HepG2 (cell line): ENCODE data around the gene UBR4. TPM values are rescaled to one million over a fixed set of nuclear protein-coding genes. Genes with fewer than 3 reads are reported as not detected.

ENCODE experiments used
- ATAC-seq: fragments of 200-7000 bp; cut with Tn5 transposase; 3 replicates; pipeline ENCODE4 v1.9.1; 2020; ENCODE audit warnings: mild to moderate bottlenecking, moderate library complexity
- BruUV-seq: library from RNA; stranded (reverse); fragments of 400-500 nt; replicated peaks from 2 replicates; lab custom pipeline; 2021; lab: Mats Ljungman, UMichigan
- CTCF ChIA-PET: fragments of 300-600 bp; formaldehyde crosslinking; extraction: SDS; loops from one replicate; lab custom pipeline; 2021; ENCODE audit warnings: low total read pairs, inconsistent platforms, low intra/inter-chr PET ratio; lab: Yijun Ruan, JAX
- POLR2A ChIA-PET: fragments of 350-600 bp; sonication (Branson Sonifier 250); formaldehyde crosslinking; loops from one replicate; lab custom pipeline; 2020; ENCODE audit warnings: antibody characterized with exemption, inconsistent platforms; lab: Yijun Ruan, JAX
- DNase-seq: peaks from one replicate; pipeline ENCODE4 v3.0.0-alpha.2; 2015; ENCODE audit warnings: low spot score
- FAIRE-seq: peaks from 3 replicates; lab custom pipeline; 2011; peaks lifted over from hg19 to GRCh38; lab: Jason Lieb, UNC
- H2AFZ ChIP-seq: one replicate; pipeline ENCODE4 v1.6.1; 2011; ENCODE audit warnings: low read length, inconsistent platforms
- H3K27ac ChIP-seq: fragments of 300-600 bp; 3 replicates; pipeline ENCODE4 v1.8.0; 2011; ENCODE audit warnings: mixed run types, mild to moderate bottlenecking, mixed read lengths, low read length, inconsistent platforms; ENCODE audit not compliant: insufficient read depth; ENCODE audit errors: extremely low read length
- H3K27me3 ChIP-seq, 2 experiments: fragments of 200-600 bp in 1 of 2; 2 replicates in 1 of 2; 3 replicates in 1 of 2; pipeline versions ENCODE4 v1.6.0 to v1.8.0; 2011; ENCODE audit warnings: low read length in 2 of 2, mild to moderate bottlenecking in 2 of 2, moderate library complexity in 2 of 2, inconsistent platforms in 1 of 2; ENCODE audit not compliant: insufficient read depth in 2 of 2, control insufficient read depth in 1 of 2
- H3K36me3 ChIP-seq, 2 experiments: fragments of 200-600 bp in 1 of 2; replicated peaks in 1 of 2; 2 replicates in 1 of 2; 3 replicates in 1 of 2; pipeline versions ENCODE4 v1.5.1 to v1.8.0; 2011; ENCODE audit warnings: low read length in 2 of 2, inconsistent platforms in 1 of 2; ENCODE audit not compliant: insufficient read depth in 2 of 2, control insufficient read depth in 1 of 2
- H3K4me1 ChIP-seq: 2 replicates; pipeline ENCODE4 v1.5.1; 2012; ENCODE audit warnings: low read length, inconsistent platforms; ENCODE audit not compliant: insufficient read depth
- H3K4me2 ChIP-seq: 2 replicates; pipeline ENCODE4 v1.6.0; 2011; ENCODE audit warnings: low read depth, low read length, inconsistent platforms
- H3K4me3 ChIP-seq, 3 experiments: fragments of 200-600 bp in 1 of 3; sonication (generic), shearing (Covaris generic) in 1 of 3; replicated peaks in 1 of 3; 2 replicates each; pipeline ENCODE4 v1.5.1; 2011 to 2016; ENCODE audit warnings: low read length in 3 of 3, inconsistent platforms in 2 of 3, low read depth in 2 of 3, mild to moderate bottlenecking in 2 of 3, control low read depth in 1 of 3, mixed read lengths in 1 of 3; ENCODE audit not compliant: insufficient read depth in 1 of 3
- H3K79me2 ChIP-seq: one replicate; pipeline ENCODE4 v1.6.1; 2011; ENCODE audit warnings: low read length, inconsistent platforms; ENCODE audit not compliant: insufficient read depth
- H3K9ac ChIP-seq: 2 replicates; pipeline ENCODE4 v1.6.0; 2011; ENCODE audit warnings: mild to moderate bottlenecking, low read depth, low read length, inconsistent platforms; ENCODE audit not compliant: insufficient read depth
- H3K9me3 ChIP-seq: 2 replicates; pipeline ENCODE4 v1.5.1; 2012; ENCODE audit warnings: mild to moderate bottlenecking, low read length
- H4K20me1 ChIP-seq: 2 replicates; pipeline ENCODE4 v1.6.0; 2011; ENCODE audit warnings: inconsistent platforms, mild to moderate bottlenecking, low read length, moderate library complexity; ENCODE audit not compliant: insufficient read depth
- RBAK ChIP-seq: sonication (generic); formaldehyde crosslinking; IDR thresholded peaks from 2 replicates; pipeline ENCODE4 v1.5.1; 2020; ENCODE audit warnings: mild to moderate bottlenecking, missing genetic modification reagents
- ZNF225 ChIP-seq: sonication (generic); formaldehyde crosslinking; IDR thresholded peaks from 2 replicates; pipeline ENCODE4 v1.4.0; 2020; ENCODE audit warnings: mild to moderate bottlenecking, missing genetic modification reagents
- ZNF263 ChIP-seq: sonication (generic); formaldehyde crosslinking; IDR thresholded peaks from 2 replicates; pipeline ENCODE4 v1.4.0; 2020; ENCODE audit warnings: missing genetic modification reagents
- ZNF362 ChIP-seq: sonication (generic); formaldehyde crosslinking; IDR thresholded peaks from 2 replicates; pipeline ENCODE4 v1.4.0; 2020; ENCODE audit warnings: missing genetic modification reagents, mild to moderate bottlenecking, borderline replicate concordance
- ZNF576 ChIP-seq: sonication (generic); formaldehyde crosslinking; IDR thresholded peaks from 2 replicates; pipeline ENCODE4 v1.4.0; 2020; ENCODE audit warnings: mild to moderate bottlenecking, missing genetic modification reagents
- ZSCAN25 ChIP-seq: sonication (generic); formaldehyde crosslinking; IDR thresholded peaks from 2 replicates; pipeline ENCODE4 v1.8.0; 2022; ENCODE audit warnings: mild to moderate bottlenecking, missing genetic modification reagents
- WGBS: methylation state at CpG from one replicate; pipeline ENCODE4 v1.1.6; 2017; ENCODE audit warnings: low lambda C conversion rate; 5-methylcytosine and 5-hydroxymethylcytosine counted together
- in situ Hi-C: cut with HindIII; loops from 2 replicates; pipeline ENCODE4 v1.10.0; 2017; ENCODE audit warnings: low pct_unique_long_range_greater_than_20kb; ENCODE audit not compliant: extremely low pct_ligation_motif_present
- intact Hi-C: fragments of 100-400 bp; cut with micrococcal nuclease; formaldehyde crosslinking; loops from one replicate; pipeline ENCODE4 v1.10.0; 2022; ENCODE audit not compliant: unreplicated experiment
- polyA plus RNA-seq, 8 experiments: library from polyadenylated mRNA; depleted of rRNA in 3 of 8; stranded (reverse) in 7 of 8; unstranded in 1 of 8; fragments of >200 nt; fragmentation: Illumina TruSeq in 4 of 8; extraction: Trizol in 4 of 8; gene quantifications; 2 replicates each; pipeline versions ENCODE4 v1.2.1 to v1.2.3, GENCODE V29; 2011 to 2016; ENCODE audit warnings: low read depth in 4 of 8, missing spikeins in 1 of 8, mixed read lengths in 1 of 8; ENCODE audit not compliant: insufficient read depth in 1 of 8
- total RNA-seq, 5 experiments: library from RNA; depleted of rRNA; stranded (reverse); fragments of >200 nt; fragmentation: Illumina TruSeq; extraction: Trizol; gene quantifications; 2 replicates each; pipeline ENCODE4 v1.2.3, GENCODE V29; 2016; ENCODE audit warnings: low read depth in 1 of 5
- TF ChIP-seq, protein P1 (sequence below): IDR thresholded peaks from 2 replicates; pipeline ENCODE4 v1.6.1; 2012; ENCODE audit warnings: inconsistent platforms
- TF ChIP-seq, protein P2 (sequence below): sonication (generic); formaldehyde crosslinking; IDR thresholded peaks from 2 replicates; pipeline ENCODE4 v1.9.0; 2021; ENCODE audit warnings: missing genetic modification reagents, borderline replicate concordance

Gene UBR4
- total and polyA plus RNA-seq, 2 of the 13 experiments (the other 11 are each of a cell fraction or from before 2014, with no cell fraction given): 59.1 to 106 TPM

GRCh38 chr1:19074902-19075721, 135.0 kb downstream of the UBR4 start:
- no peak overlapping the region for H2AFZ ChIP-seq
- H3K4me1 ChIP-seq: peaks cover 19% of the 10 kb centered on the region
- H3K4me3 ChIP-seq: no peak overlapping the region
- WGBS: 89% methylated on average over 21 of the region's 21 CpGs
- FAIRE-seq: no peak
- no peak overlapping the region for H3K4me2 ChIP-seq
- H3K79me2 ChIP-seq: no peaks in the 10 kb centered on the region
- H3K27ac ChIP-seq: no peak overlapping the region
- no TSS peak for BruUV-seq
- H3K27me3 ChIP-seq: no peaks in the 10 kb centered on the region
- no peak for TF ChIP-seq RBAK
- TF ChIP-seq, protein P1, sequence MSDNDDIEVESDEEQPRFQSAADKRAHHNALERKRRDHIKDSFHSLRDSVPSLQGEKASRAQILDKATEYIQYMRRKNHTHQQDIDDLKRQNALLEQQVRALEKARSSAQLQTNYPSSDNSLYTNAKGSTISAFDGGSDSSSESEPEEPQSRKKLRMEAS: no peak
- TF ChIP-seq ZNF263 (CRISPR knock-in tag): no peak
- no peak for TF ChIP-seq ZSCAN25 (CRISPR knock-in tag)
- no peak for TF ChIP-seq ZNF225 (CRISPR knock-in tag)
- TF ChIP-seq, protein P2, sequence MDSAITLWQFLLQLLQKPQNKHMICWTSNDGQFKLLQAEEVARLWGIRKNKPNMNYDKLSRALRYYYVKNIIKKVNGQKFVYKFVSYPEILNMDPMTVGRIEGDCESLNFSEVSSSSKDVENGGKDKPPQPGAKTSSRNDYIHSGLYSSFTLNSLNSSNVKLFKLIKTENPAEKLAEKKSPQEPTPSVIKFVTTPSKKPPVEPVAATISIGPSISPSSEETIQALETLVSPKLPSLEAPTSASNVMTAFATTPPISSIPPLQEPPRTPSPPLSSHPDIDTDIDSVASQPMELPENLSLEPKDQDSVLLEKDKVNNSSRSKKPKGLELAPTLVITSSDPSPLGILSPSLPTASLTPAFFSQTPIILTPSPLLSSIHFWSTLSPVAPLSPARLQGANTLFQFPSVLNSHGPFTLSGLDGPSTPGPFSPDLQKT (CRISPR knock-in tag): no peak
- TF ChIP-seq ZNF362 (CRISPR knock-in tag): no peak
- TF ChIP-seq ZNF576: no peak
- H4K20me1 ChIP-seq: no peaks in the 10 kb centered on the region
- CTCF ChIA-PET: no interaction called here
- POLR2A ChIA-PET: no interaction called here
- in situ Hi-C loops (no loop called here), intact Hi-C loops (no loop called here)
- no peak overlapping the region for H3K9ac ChIP-seq
- peaks cover 44 to 67% of the 10 kb centered on the region in 2 experiments; a peak in 4 of 5 replicates for H3K36me3 ChIP-seq
- ATAC-seq: no peak
- no peaks in the 10 kb centered on the region for H3K9me3 ChIP-seq
- no peak for DNase-seq
